ENCODE data around the gene LPAR1.

GRCh38 chr9:111036946-111037345, 1.3 kb downstream of the LPAR1 start:
- TF ChIP-seq CTCF (conservative IDR thresholded peaks at IDR 0.05) (no peak), ZFX (IDR thresholded peaks at IDR 0.05) (no peak)
